Right cardiac atrium (tissue), 5 donors: ENCODE results near the gene TTF1. TPM values are rescaled to one million over a fixed set of nuclear protein-coding genes. Genes with fewer than 3 reads are reported as not detected.

Experiments
- ATAC-seq, 2 donors: fragments of 200-7000 bp; cut with Tn5 transposase; one replicate each; pipeline versions ENCODE4 v1.8.0 to v1.9.1; 2020; ENCODE audit warnings: moderate library complexity in 2 of 2, mild to moderate bottlenecking in 1 of 2
- DNase-seq, 3 donors: peaks; one replicate each; pipeline ENCODE4 v3.0.0-alpha.2; 2020
- H3K27ac ChIP-seq: one replicate; pipeline ENCODE4 v1.5.1; 2013; ENCODE audit warnings: mild to moderate bottlenecking, low read length, control low read depth, moderate library complexity
- H3K27me3 ChIP-seq: one replicate; pipeline ENCODE4 v1.6.1; 2013; ENCODE audit not compliant: control insufficient read depth, insufficient read depth
- H3K4me1 ChIP-seq: one replicate; pipeline ENCODE4 v1.6.1; 2013; ENCODE audit warnings: low read length; ENCODE audit not compliant: control insufficient read depth, insufficient read depth
- H3K4me3 ChIP-seq: one replicate; pipeline ENCODE4 v1.5.1; 2013; ENCODE audit warnings: low read length, control low read depth
- H3K9me3 ChIP-seq: one replicate; pipeline ENCODE4 v1.6.1; 2013; ENCODE audit warnings: low read length; ENCODE audit not compliant: control insufficient read depth
- WGBS: extraction: QIAGEN DNeasy Blood & Tissue Kit; methylation state at CpG from one replicate; pipeline ENCODE4 v1.1.7; 2013; 5-methylcytosine and 5-hydroxymethylcytosine counted together
- intact Hi-C, 4 donors: fragments of 100-400 bp; cut with DNase I; formaldehyde crosslinking; loops; one replicate each; pipeline versions ENCODE4 v1.11.0 to v1.14.0; 2022 to 2023
- polyA plus RNA-seq: library from polyadenylated mRNA; stranded (reverse); fragments of 200-250 nt; gene quantifications from one replicate; pipeline ENCODE4 v1.2.3, GENCODE V29; 2013
- total RNA-seq, 4 donors: library from RNA; stranded (reverse); fragmentation: NEBNext Ultra II Directional; extraction: Animal tissue kit (Norgen Biotek cat#: 25700); gene quantifications; one replicate each; pipeline ENCODE4 v1.2.1, GENCODE V29; 2021
- donor health status: healthy with polysubstance abuse.
- donor health status: DM: no; HTN: yes; CAD: no.
- donor health status: DM: no; HTN: no; CAD: no.
- donor health status: DM: no; HTN: yes; CAD: no; lungs with severe emphysema.
- donor health status: DM: yes; HTN: yes; CAD: no.

The TTF1 gene
- total and polyA plus RNA-seq, 5 donors, result 13.4 to 24.7 (median 20.2) TPM

DNA sequence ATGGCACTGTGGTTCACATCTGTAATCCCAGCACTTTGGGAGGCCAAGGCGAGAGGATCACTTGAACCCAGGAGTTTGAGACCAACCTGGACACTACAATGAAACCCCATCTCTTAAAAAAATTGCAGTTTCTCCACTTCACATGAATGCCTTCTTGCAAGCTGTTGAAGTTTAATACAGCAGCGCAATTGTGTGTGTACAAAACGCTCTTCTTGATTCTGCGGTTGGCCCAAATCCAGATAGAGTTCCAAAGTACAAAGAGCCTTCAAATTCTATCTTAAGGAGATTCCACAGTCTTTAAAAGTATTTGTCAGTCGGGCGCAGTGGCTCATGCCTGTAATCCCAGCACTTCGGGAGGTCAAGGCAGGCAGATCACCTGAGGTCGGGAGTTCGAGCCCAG, 42.6 kb downstream of the TTF1 start:
- H3K9me3 ChIP-seq, result no peaks in the 10 kb centered on the region
- H3K27me3 ChIP-seq, result no peaks in the 10 kb centered on the region
- DNase-seq (no peak), ATAC-seq (no peak)
- H3K4me3 ChIP-seq, result no peak overlapping the region
- intact Hi-C loops, result no loop called here
- no peak overlapping the region for H3K27ac ChIP-seq
- WGBS, result 89% methylated on average over 9 of the region's 9 CpGs
- H3K4me1 ChIP-seq, result no peaks in the 10 kb centered on the region

DNA sequence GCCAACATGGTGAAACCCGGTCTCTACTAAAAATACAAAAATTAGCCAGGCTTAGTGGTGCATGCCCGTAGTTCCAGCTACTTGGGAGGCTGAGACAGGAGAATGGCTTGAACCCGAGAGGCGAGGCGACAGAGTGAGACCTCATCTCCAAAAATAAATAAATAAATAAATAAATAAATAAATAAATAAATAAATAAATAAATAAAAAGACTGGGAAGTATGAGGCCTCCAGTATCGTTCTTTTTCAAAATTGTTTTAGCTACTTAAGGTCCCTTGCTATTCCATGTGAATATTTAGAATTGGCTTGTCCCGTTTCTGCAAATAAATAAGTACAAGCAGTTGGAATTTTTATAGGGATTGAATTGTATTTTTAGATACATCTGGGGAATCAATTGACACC, 48.9 kb downstream of the TTF1 start:
- Histone ChIP-seq H3K27ac (no peak overlapping the region), H3K27me3 (no peaks in the 10 kb centered on the region), H3K4me3 (no peak overlapping the region), H3K4me1 (peaks cover 6% of the 10 kb centered on the region), H3K9me3 (no peaks in the 10 kb centered on the region)
- ATAC-seq (no peak), DNase-seq (no peak)
- intact Hi-C loops, result no loop called here
- WGBS, result 87% methylated on average over 7 of the region's 7 CpGs

DNA sequence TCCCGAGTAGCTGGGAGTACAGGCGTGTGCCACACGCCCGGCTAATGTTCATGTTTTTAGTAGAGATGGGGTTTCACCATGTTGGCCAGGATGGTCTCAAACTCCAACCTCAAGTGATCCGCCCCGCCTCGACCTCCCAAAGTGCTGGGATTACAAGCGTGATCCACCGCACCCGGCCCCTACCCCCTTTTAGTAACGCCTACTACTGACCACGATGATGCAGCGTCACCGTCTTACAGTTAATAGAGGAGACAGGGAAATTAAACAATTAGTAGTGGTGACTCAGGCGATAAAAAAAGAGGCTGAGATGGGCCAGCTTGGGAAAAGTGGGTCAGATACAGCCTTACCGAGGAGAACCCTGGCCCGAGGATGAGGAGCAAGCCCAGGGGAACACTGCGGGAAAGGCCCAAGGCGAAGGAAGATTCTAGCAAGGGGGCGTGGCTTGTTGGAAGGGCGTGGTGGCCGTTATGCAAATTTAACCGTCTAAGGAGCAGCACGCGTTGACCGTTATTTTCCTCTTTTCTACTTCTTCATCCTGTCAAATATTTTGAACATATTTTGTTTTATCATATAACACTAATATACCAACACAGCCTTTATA, 50.2 kb downstream of the TTF1 start:
- DNase-seq, result peak in 1 of 3 donors; percentile 57
- no peak overlapping the region for H3K27ac ChIP-seq
- H3K4me3 ChIP-seq, result no peak overlapping the region
- intact Hi-C loops, result no loop called here
- no peaks in the 10 kb centered on the region for H3K27me3 ChIP-seq
- peaks cover 7% of the 10 kb centered on the region for H3K4me1 ChIP-seq
- no peaks in the 10 kb centered on the region for H3K9me3 ChIP-seq
- WGBS, result 94% methylated on average over 26 of the region's 26 CpGs
- no peak for ATAC-seq

DNA sequence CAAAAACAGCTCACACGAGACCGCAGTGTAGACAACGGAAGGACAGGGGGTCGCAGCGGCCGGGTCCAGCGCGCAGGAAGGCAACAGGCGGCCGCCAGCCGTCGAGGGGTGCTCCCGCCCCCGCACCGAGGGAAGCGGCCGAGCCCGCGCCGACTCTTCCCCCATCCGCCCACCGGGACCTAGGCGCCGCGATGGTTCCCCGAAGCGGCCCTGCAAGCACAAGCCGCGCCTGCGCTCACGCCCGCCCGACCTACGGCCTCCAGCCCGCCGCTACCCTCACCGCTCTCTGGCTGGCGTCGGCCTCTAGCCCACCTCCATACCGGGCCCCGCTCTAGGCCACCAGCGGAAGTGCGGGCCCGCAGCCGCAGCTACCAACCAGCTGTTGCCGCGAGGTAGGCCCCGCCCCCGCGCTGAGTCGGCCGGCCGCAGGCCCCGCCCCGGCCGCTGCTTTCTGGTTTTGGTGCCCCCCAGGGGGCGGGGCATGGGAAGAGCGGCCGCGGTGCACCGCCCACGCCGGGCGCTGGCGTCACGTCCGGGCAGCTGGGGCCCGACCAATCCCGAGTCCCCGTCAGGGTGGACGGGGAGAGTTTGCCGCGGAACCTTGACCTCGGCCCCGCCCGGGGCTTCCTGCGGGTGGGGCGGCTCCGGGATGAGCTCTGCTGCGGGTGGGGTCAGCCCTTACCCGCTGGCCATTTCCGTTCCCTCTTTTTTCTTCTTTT, 51.8 kb downstream of the TTF1 start, which contains the start of gene SETX:
Gene SETX (minus strand): TSS at position 350 of the 719 bp plus-strand sequence. CDS start 5,558 bp downstream, outside the sequence.
- peak within 1 kb of the TSS; percentile 70 for H3K4me3 ChIP-seq
- DNase-seq, result peak; percentile 98 to 99 (median 99)
- WGBS, result under 1% methylated on average over 82 of the region's 82 CpGs
- no peaks in the 10 kb centered on the region for H3K27me3 ChIP-seq
- intact Hi-C loops, result no loop called here
- ATAC-seq, result peak; percentile 98 to 99
- peaks cover 7% of the 10 kb centered on the region for H3K4me1 ChIP-seq
- no peaks in the 10 kb centered on the region for H3K9me3 ChIP-seq
- peak within 1 kb of the TSS; percentile 66 for H3K27ac ChIP-seq

DNA sequence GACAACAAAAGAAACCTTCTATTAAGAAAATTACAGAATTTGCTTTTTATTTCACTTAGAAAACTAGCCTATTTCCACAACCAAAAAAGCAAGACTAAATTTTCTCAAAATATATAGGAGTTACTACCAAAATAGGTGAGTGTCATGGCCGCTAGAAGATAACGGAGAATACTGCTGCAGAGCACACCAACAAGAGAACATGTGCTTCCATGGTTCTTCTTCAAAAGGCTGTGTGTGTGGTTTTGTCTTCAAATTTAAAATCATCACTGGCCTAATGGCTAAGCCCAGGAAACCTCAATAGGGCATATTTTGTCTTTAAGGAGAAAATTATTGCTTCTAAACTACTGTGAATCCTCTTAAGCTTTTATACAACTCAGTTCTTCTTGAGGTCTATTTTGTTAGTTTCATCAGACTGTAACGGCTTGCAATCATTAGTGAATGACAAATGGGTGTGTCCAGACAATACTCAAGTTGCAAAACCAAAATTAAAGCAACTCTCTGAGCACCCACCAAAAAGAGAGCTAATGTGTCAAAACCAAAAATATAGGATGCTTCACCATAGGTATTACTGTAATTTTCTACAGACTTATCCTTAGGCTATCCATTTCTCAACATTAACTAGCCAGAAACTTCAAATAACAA, 55.1 kb downstream of the TTF1 start:
- no peaks in the 10 kb centered on the region for H3K27me3 ChIP-seq
- ATAC-seq, result no peak
- H3K4me1 ChIP-seq, result peaks cover 7% of the 10 kb centered on the region
- WGBS, result 60% methylated on average over 3 of the region's 3 CpGs
- no peak overlapping the region for H3K4me3 ChIP-seq
- no peak overlapping the region for H3K27ac ChIP-seq
- no peaks in the 10 kb centered on the region for H3K9me3 ChIP-seq
- intact Hi-C loops, result no loop called here
- DNase-seq, result no peak

DNA sequence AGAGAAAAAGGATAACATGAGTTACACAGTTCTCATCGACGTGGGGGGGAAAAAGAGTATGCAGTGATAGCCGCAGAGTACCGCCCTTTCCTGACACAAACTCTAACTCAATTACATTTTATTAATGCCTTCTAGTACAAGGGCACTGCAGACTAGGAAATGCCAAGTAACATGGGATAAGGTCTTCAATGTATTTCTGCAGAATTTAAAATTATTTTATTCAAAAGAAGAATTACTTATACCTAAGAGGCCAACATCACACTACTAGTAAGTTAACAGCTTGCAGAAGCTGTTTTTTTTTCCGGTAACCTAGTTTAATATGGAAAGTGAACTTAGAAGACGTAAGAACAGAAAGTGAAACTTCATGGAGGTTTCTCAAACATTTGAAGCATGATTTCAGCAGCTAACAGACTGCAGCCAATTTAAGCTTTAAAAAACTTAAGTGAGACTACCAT, 55.8 kb downstream of the TTF1 start:
- Histone ChIP-seq H3K27ac (no peak overlapping the region), H3K4me3 (peak overlapping the region; percentile 29), H3K4me1 (peaks cover 7% of the 10 kb centered on the region), H3K9me3 (no peaks in the 10 kb centered on the region), H3K27me3 (no peaks in the 10 kb centered on the region)
- DNase-seq (no peak), ATAC-seq (no peak)
- intact Hi-C loops, result no loop called here
- 39% methylated on average over 6 of the region's 6 CpGs for WGBS

DNA sequence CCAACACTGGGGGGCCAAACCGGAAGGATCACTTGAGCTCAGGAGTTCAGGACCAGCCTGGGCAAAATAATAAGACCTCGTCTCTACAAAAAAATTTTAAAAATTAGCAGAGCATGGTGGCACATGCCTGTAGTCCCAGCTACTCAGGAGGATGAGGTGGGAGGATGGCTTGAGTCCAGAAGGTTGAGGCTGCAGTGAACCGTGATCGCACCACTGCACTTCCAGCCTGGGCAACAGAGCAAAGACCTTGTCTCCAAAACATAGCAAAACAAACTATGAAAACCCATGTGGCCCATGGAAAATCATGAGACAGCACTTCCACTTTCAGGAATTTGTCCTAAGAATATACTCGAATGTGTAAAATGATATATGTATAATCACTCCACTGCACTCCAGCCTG, 58.0 kb downstream of the TTF1 start:
- intact Hi-C loops, result no loop called here
- ATAC-seq (no peak), DNase-seq (no peak)
- no peaks in the 10 kb centered on the region for H3K9me3 ChIP-seq
- no peak overlapping the region for H3K27ac ChIP-seq
- peaks cover 5% of the 10 kb centered on the region for H3K4me1 ChIP-seq
- H3K27me3 ChIP-seq, result no peaks in the 10 kb centered on the region
- 58% methylated on average over 5 of the region's 5 CpGs for WGBS
- no peak overlapping the region for H3K4me3 ChIP-seq

DNA sequence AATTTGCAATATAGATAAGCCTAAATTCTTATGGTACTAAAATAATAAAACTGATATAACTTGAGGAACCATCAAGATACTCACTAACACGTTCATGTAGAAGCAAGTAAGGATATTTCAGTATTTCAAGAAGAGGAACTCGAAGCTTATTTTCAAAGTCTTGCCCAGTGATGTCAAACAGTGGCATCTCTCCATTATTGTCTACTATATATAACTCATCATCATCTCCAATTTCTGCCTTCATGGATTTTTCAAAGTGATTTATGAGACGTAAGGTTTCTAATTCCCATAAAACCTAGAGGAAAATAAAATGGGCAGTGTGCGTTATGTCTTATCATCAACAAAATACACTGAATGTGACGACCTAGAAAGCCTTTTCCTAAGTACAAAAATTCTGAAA, 60.5 kb downstream of the TTF1 start:
- no peak overlapping the region for H3K27ac ChIP-seq
- H3K27me3 ChIP-seq, result no peaks in the 10 kb centered on the region
- intact Hi-C loops, result no loop called here
- H3K4me3 ChIP-seq, result no peak overlapping the region
- ATAC-seq (no peak), DNase-seq (no peak)
- H3K4me1 ChIP-seq, result no peaks in the 10 kb centered on the region
- H3K9me3 ChIP-seq, result no peaks in the 10 kb centered on the region
- WGBS, result 87% methylated on average over 5 of the region's 5 CpGs

DNA sequence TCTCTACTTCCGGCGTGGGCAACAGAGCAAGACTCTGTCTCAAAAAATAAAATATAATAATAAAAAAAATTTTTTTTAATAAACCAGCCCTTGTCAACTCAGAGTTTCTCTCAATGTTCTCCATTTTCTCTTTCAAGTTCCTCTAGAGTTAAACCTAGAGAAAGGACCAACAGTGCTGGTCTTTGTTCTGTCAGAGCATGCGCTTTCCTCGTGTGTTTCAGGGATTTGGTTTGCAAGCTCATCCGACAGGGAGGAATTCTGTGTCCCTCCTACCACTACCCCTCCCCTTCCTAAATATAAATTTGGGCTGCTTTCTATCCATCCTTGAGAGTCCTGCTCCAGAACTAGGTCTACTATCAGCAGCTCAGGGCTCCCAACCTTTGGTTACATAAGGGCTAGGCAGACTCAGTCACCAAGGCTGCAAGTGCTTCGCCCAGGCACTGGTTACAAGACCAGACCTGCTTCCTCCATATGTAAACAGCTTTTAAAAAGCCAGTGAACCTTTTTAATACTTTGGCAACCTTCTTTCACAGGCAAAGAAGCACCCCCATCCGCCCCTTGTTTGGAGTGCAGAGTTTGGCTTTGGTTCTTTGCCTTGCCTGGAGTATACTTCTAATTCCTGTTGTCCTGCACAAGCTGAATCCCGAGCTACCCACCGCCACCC, 65.3 kb downstream of the TTF1 start:
- intact Hi-C loops, result no loop called here

DNA sequence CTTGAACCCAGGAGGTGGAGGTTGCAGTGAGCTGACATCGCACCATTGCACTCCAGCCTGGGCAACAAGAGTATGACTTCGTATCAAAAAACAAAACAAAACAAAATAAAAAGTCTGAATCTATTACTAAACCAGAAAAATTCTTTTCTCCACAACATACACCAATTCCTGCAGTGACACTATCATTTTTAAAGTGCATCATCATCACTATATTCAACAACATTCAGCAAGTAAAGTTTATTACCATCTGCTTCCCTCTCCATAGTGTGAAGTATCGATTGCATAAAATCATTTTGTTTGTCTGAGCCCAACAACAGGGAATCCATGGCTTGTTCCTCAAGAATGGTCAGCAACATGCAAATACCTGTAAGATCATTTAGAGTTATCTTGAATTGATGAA, 72.3 kb downstream of the TTF1 start:
- intact Hi-C loops, result no loop called here
- H3K27me3 ChIP-seq, result no peaks in the 10 kb centered on the region
- H3K27ac ChIP-seq, result no peak overlapping the region
- no peak for ATAC-seq
- WGBS, result 97% methylated on average over 3 of the region's 3 CpGs
- H3K4me1 ChIP-seq, result no peaks in the 10 kb centered on the region
- DNase-seq, result no peak
- H3K4me3 ChIP-seq, result no peak overlapping the region
- no peaks in the 10 kb centered on the region for H3K9me3 ChIP-seq

More for the DNA sequence above, 65.3 kb downstream of the TTF1 start:
- Histone ChIP-seq H3K27me3 (no peaks in the 10 kb centered on the region), H3K4me3 (no peak overlapping the region), H3K27ac (no peak overlapping the region), H3K4me1 (no peaks in the 10 kb centered on the region), H3K9me3 (no peaks in the 10 kb centered on the region)
- WGBS, result 90% methylated on average over 9 of the region's 9 CpGs
- no peak for DNase-seq
- ATAC-seq, result no peak

DNA sequence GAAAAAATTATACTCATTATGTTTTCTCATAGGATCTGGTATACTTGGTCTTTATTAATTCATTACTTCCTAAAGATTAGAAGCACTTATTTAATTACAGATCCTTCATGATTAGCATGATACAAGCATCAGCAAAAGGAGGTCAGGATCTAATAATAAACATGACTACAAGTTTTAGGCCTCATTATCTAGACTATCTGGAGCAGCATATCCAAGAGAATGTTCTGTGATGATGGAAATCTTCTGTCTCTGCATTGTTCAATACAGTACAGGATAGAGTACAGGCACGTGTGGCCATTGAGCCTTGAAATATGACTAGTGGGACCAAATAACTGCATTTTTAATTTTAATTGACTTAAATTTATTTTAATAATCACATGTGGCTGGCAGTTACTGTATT, 73.1 kb downstream of the TTF1 start:
- intact Hi-C loops, result no loop called here
- 68% methylated on average over 1 of the region's 1 CpG for WGBS
- ATAC-seq, result no peak

More for the DNA sequence above, 73.1 kb downstream of the TTF1 start:
- no peak overlapping the region for H3K27ac ChIP-seq
- H3K4me1 ChIP-seq, result no peaks in the 10 kb centered on the region
- DNase-seq, result no peak
- no peak overlapping the region for H3K4me3 ChIP-seq
- no peaks in the 10 kb centered on the region for H3K9me3 ChIP-seq
- no peaks in the 10 kb centered on the region for H3K27me3 ChIP-seq
